Activated CD8-positive, alpha-beta memory T cell treated with anti-CD3 and anti-CD28 coated beads, Interleukin-2, amount 50 U/mL, for 24 hours (primary cell): Measurements from ENCODE around the gene EDN1.

Experiments used
- DNase-seq: peaks from one replicate; pipeline ENCODE4 v3.0.0-alpha.2; 2020; ENCODE audit errors: extremely low read depth

Gene EDN1

DNA sequence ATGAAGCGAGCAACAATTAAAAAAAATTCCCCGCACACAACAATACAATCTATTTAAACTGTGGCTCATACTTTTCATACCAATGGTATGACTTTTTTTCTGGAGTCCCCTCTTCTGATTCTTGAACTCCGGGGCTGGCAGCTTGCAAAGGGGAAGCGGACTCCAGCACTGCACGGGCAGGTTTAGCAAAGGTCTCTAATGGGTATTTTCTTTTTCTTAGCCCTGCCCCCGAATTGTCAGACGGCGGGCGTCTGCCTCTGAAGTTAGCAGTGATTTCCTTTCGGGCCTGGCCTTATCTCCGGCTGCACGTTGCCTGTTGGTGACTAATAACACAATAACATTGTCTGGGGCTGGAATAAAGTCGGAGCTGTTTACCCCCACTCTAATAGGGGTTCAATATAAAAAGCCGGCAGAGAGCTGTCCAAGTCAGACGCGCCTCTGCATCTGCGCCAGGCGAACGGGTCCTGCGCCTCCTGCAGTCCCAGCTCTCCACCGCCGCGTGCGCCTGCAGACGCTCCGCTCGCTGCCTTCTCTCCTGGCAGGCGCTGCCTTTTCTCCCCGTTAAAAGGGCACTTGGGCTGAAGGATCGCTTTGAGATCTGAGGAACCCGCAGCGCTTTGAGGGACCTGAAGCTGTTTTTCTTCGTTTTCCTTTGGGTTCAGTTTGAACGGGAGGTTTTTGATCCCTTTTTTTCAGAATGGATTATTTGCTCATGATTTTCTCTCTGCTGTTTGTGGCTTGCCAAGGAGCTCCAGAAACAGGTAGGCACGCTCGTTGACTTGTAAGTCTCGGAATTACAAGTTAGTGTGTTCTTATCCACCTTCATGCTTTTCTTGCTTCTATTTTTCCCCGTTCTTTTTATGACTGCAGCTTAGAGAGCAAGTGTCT lies at the start of gene EDN1:
Gene EDN1, plus strand, starts transcription at position 429 of the 888 bp plus-strand sequence. Its CDS starts 269 bp downstream, at position 698.
- DNase-seq = no peak

GRCh38 chr6:12241493-12242175 lies 48.5 kb upstream of the EDN1 start:
- DNase-seq = no peak

GRCh38 chr6:12243169-12243568 lies 47.0 kb upstream of the EDN1 start:
- no peak for DNase-seq

DNA sequence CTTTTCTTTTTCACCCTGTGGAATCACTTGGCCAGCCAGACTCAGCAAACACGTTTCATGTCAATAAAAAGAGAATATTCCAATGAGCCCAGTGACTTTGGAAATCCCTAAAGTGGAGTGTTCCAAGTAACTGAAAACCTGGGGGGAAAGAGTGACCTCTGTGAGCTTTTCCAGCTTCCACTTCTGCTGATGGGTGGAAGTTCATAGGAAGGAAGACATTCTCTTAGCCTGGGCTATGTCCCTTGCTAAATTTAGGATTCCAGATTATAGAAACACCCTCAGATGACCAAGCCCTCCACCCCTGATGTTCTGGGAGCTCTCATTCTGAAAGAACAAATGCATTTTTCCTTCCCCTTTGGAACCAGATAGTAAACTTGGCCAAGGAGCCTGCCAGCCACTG lies 44.8 kb upstream of the EDN1 start:
- no peak for DNase-seq

DNA sequence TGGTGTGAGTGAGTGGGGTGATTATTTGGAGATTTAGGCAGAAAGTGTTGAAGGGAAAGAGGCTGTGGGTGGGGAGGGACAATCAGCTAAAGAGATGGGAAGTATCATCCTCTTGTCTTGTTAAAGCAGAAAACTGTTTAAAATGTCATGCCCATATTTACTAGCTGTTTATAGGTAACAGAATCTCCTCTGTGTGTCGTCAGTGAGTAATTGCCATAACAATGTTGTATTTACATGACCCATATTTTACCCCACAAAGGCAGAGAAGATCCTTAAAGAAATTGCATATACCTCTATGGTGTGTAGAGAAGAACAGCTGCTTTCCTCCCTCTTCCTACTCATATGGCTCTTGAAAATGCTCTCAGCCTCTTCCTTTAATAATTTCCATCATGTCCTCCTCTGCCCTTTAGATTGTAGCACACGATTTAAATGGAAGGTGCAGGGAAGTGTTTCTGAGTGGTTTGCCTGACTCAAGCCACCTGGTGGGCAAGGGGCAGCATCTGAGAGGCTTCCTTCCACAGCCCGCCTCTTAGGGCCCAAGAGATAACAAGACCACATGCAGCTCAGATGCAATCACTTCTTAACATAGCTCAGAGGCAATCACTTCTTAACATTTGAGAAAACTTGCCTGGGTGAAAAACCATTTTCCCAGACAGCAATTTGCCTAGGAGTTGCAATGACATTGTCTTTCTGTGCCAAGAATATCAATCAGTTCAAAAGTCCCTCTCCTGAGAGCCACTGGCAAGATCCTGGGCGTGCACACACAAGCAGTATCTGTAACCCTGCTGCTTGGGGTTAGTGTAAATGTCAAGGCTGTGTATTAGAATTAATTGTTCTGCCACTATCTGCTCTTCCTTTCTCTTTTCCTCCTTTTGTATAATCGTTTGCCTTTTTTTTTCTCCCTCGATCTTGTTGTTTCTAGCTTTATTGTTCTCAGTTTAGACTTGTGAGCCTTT lies 44.1 kb upstream of the EDN1 start:
- no peak for DNase-seq

DNA sequence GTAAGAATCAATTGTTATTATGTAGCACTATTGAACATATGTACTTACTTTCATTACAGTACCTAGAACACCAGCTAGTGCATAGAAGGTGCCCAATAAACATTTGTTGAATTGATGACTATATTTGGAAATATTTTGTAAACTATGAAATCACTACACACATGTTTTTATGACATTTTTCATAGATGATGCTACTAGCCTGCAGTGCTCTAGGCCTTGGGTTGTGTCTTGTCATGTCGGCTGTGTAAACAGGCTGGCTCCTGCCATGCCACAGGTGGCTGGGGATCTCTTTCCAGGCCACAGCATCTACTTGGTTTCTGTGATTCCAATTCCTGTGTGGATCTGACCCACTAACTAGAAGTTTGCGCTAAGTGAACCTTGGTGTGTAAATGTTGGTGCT lies 43.3 kb upstream of the EDN1 start:
- DNase-seq = no peak

- no peak for DNase-seq
Measured at GRCh38 chr6:12249541-12250382, 40.4 kb upstream of the EDN1 start.

DNA sequence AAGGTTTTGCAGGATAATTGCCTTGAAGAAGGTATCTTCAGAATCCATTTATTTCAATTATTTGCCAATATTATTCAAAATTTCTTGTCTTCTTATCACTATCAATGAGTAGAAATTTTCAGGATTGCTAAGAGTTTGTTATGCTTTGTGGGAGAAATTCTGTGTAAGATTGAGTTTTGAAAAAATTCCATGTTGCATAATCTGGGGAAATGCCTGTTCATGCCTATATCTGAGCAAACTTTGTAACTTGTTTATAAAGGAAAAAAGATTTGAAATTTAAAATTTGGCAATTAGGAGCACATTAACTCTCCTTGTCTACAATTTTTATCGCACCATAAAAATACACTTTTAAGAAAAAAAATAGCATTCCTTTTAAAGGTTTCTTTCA lies 39.8 kb upstream of the EDN1 start:
- DNase-seq = no peak

DNA sequence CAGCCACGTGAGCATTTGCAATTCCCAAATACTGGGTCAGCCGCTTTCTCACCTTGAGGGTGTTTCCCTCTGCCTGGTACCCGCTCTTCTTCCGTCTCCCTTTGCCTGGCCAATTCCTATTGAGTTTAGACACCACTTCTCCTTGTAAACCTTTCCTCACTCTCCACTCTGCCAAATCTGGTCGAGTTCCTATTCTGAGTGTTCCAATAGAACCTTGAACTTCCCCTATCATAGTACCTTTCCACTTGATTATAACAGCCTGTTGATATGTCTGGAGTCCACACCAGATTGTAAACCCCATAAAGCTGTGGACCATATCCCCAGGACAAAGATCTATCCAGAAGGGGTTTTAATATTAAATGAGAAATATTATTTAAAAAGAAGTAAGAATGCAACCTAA lies 36.0 kb upstream of the EDN1 start:
- DNase-seq = no peak

DNA sequence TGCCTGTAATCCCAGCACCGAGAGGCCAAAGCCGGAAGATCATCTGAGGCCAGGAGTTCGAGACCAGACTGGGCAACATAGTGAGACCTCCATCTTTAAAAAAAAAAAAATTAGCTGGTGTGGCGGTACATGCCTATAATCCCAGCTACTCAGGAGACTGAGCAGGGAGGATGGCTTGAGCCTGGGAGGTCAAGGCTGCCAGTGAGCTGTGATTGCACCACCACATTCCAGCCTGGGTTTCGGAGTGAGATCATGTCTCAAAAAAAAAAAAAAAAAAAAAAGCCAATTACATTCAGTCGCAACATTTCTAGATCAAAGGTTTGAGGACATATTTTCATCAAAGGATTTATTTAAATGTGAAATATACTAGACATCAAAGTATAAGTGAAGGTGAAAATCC lies 32.0 kb upstream of the EDN1 start:
- DNase-seq = no peak

DNA sequence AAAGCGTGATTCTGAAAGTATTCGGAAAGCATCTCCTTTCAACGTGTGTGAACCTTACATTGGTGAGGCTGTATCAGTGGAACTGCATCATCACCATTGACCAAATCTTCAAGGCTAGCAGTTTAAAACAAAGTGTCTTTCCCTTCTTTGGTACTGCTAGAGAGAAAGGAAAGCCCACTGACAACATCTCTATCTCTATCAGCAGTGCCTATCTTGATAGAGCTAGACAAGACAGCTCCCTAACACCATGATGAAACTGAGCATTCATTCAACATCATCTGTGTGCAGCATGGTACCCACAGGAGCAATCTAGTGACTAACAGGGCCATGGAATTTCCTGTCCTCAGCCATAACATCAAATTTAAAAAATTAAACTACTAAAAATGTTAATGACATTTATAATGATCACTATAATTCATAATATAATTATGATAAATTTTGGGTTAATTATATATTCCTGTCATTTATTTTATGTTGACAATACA lies 31.5 kb upstream of the EDN1 start:
- DNase-seq = no peak

GRCh38 chr6:12260458-12261093 lies 29.6 kb upstream of the EDN1 start:
- DNase-seq = no peak

GRCh38 chr6:12261502-12261901 lies 28.7 kb upstream of the EDN1 start:
- DNase-seq = no peak

- no peak for DNase-seq
Measured at GRCh38 chr6:12262236-12263061, 27.7 kb upstream of the EDN1 start.

DNA sequence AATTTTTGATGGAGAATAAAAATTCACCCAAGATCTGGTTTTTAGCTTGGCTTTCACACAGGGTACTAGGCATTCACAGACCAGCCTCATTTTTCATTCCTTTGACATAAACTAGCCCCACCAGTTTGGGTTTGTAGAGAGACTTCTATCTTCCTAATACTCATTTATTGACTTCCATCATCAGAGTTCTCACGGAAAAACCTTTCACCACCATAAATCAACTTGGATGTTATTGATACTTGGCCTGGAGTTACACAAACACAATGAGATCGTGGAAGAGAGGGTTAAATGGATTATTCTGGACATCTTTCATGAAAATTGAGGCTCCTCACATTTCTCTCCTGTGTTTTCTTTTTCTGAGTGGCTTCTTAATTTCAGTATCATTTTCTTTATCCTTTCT lies 26.8 kb upstream of the EDN1 start:
- no peak for DNase-seq

GRCh38 chr6:12264671-12265070 lies 25.5 kb upstream of the EDN1 start:
- no peak for DNase-seq

- no peak for DNase-seq
Measured at GRCh38 chr6:12265296-12265695, 24.9 kb upstream of the EDN1 start.

GRCh38 chr6:12265791-12266190 lies 24.4 kb upstream of the EDN1 start:
- DNase-seq = no peak

- no peak for DNase-seq
Measured at GRCh38 chr6:12266571-12266970, 23.6 kb upstream of the EDN1 start.

- no peak for DNase-seq
Measured at GRCh38 chr6:12269110-12269509, 21.1 kb upstream of the EDN1 start.
